ENCODE data around the gene VEGFB.

The VEGFB gene, protein sequence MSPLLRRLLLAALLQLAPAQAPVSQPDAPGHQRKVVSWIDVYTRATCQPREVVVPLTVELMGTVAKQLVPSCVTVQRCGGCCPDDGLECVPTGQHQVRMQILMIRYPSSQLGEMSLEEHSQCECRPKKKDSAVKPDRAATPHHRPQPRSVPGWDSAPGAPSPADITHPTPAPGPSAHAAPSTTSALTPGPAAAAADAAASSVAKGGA

GRCh38 chr11:64233913-64234586, at the start of gene VEGFB:
Gene VEGFB, plus strand, starts transcription at chr11:64234584. Its CDS starts 250 bp downstream, at chr11:64234834.
- DNase-seq: peak in 35 of 51 donors; percentile 19 to 82 (median 63)

GRCh38 chr11:64185175-64185692, 49.1 kb upstream of the VEGFB start:
- peak in 46 of 51 donors; percentile 58 to 99 (median 90) for DNase-seq

- peak; percentile 95 to 100 (median 99) for DNase-seq
These were observed 48.5 kb upstream of the VEGFB start, which contains the start of gene STIP1 for GRCh38 chr11:64185693-64186491. Gene STIP1, plus strand, starts transcription at chr11:64186171. Its CDS starts 91 bp downstream, at chr11:64186262.

- DNase-seq: peak in 10 of 51 donors; percentile 22 to 64 (median 52)
These were observed 47.8 kb upstream of the VEGFB start for GRCh38 chr11:64186492-64187165.

DNA sequence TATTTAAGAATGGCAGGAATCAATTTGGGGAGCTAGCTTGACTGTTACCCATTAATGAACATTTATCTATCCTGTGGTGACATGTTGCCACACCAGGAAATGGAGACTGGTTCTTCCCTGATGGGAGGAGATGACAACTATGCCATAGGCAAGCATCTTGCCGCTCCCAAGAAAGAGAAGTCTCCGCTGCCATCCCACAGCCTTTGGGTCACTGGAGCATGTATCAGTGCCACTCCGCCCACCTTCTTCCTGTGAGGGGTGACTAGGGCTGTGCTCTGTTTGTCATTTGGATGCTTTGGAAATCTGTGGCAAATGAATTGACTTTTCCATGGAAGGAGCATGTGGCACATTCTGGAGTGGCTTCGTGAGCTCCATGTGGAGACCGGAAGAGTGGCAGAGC, 42.0 kb upstream of the VEGFB start:
- DNase-seq: no peak

DNA sequence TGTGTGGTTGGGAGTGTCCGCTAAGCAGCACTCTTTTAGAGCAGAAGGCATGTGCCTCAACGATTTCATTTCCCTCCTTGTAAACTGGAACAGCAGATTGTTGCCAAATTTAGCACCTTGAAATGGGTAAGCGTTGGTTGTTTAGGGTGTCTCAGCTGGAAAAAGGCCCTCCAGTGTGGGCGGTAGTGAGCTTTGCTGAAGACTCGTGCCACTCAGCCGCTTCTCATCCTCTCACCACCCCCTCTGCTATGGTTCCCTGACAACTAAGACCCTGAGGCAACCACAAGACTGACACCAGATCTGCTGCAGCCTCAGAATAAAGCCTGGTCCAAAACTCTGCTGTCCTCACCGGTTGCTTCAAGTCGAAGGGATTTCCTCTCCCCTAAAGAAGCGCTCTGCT, 37.8 kb upstream of the VEGFB start:
- peak in 1 of 51 donors; percentile 53 for DNase-seq

GRCh38 chr11:64198511-64198910, 35.9 kb upstream of the VEGFB start:
- no peak for DNase-seq

- no peak for DNase-seq
These were observed 32.8 kb upstream of the VEGFB start for GRCh38 chr11:64201543-64201942.

GRCh38 chr11:64202992-64203391, 31.4 kb upstream of the VEGFB start:
- DNase-seq: no peak

DNA sequence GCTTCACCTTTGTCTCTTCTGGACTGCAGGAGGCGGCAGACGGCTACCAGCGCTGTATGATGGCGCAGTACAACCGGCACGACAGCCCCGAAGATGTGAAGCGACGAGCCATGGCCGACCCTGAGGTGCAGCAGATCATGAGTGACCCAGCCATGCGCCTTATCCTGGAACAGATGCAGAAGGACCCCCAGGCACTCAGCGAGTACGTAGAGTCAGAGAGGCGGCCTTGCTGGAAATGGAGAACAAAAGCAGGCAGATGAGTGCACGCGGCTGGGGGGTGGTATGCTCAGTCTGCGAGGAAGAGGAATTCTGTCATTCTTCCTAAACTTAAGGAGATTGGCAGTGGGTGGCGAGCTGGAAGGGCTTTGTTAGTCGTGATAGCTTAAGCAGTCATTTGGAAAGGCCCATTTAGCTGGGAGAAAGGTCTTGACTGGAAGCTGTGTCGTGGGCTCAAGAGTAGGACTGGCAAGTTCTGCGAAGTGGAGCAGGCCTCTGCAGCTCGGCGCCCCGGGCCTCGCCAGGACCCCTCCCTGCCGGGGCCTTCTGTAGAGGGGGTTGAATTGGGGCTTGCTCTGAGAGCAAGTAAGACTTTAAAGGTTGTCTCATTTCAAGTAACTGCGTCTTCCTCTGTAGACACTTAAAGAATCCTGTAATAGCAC, 30.8 kb upstream of the VEGFB start:
- no peak for DNase-seq

GRCh38 chr11:64204080-64204440, 30.3 kb upstream of the VEGFB start:
- DNase-seq: no peak

- peak in 42 of 51 donors; percentile 14 to 86 (median 66) for DNase-seq
These were observed 29.9 kb upstream of the VEGFB start for GRCh38 chr11:64204464-64204989.

GRCh38 chr11:64206457-64207255, 27.7 kb upstream of the VEGFB start, which contains the start of gene FERMT3:
Gene FERMT3, plus strand, starts transcription at chr11:64206721. Its CDS starts 644 bp downstream, at chr11:64207365.
- peak in 9 of 51 donors; percentile 12 to 30 (median 23) for DNase-seq

DNA sequence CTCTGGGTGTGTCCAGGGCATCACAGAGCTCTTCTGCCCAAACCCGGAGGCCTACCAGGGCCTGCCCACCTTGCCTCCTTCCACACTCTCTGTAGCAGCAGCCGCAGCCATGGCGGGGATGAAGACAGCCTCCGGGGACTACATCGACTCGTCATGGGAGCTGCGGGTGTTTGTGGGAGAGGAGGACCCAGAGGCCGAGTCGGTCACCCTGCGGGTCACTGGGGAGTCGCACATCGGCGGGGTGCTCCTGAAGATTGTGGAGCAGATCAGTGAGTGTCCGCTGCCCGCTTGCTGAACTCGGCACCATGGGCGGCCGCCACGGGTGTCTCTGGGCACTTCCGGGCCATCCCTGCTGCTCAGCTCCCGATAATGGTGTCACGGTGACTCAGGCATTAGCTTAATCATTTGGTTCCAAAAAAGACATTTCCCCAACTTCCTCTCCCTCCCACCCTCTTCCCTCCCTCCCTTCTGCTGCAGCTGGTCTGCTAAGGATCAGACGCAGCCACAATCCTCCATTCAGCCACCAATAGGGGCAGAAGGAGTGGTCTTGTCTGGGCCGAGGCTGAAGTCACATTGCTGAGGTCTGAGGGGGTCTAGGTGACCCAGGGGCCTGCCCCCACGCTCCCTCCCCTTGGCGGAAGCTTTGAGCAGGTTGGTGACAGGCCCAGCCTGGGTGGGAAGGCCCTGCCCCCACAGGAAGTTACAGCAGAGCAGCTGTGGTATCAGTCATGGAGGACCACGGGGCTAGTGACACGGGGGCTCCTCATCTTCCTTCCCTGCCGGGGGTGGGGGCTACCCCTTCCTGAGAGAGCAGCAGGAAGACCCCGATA, 26.9 kb upstream of the VEGFB start:
- peak in 9 of 51 donors; percentile 18 to 73 (median 41) for DNase-seq

DNA sequence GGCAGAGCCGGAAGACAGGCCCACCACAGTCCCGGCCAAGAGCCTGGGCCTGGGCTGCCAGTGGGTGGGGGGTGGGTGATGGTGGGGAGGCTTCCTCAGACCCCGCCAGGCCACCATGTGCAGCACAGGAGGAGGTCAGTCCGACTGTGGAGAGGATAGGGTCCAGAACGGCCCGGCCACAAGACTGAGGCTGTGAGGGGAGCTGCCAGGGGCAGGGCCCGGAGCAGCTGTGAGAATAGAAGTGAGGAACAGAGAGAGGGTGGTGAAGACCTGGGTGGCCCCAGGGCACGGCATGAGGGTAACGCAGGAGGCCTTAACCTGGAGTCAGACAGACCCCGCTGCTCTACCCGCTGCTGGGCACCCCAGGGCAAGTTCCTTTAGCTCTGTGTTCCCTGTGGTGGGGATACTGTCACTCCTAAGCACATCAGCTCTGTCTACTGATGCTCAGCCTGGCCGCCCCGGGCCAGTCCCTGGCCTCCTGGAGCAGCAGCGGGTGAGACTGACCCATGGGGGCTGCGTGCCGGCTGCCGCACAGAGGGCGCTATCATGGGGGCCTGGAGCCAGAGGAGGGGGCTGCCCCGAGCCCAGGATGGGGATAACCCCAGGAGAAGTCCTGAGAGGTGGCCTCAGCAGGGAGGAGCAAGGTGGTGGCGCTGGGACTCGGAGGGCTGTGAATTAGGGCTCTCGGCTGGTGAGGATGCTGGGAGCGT, 26.1 kb upstream of the VEGFB start:
- no peak for DNase-seq

DNA sequence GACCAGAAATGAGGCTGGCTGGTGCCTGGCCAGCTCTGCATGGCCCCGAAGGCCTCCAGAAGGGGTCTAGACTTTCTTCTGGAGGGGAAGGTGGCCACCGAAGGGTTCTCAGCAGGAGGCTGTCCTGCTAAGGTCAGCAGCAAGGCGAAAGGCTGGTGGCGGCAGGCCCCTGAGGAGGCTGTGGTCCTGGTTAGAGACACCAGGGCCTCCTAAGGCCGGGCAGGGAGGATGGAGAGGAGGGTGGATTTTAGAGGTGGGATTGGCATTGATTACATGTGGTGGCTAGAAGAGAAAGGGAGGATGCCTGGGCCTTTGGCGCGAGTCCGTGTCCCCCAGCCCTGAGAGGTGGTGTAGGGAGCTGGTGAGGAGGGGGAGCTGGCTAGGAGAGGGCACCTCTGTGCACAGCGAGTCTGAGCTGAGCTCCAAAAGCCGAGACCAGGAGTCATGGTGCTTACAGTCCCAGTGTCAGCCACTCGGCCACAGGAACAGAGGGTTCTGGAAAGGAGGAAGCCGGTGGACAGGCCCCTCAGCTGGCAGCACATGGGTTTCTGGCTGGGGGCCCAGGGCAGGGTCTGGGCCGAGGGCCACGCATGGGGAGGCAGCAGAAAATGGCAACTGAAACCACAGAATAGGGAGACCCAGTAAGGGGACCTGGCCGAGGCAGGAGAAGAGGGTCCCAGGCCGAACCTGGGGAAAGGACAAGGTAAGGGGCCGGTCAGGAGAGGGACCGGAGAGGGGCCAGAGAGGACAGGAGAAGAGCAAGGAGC, 25.4 kb upstream of the VEGFB start:
- DNase-seq: peak in 4 of 51 donors; percentile 20 to 36 (median 25)

- no peak for DNase-seq
These were observed 24.9 kb upstream of the VEGFB start for GRCh38 chr11:64209563-64209843.
